Hindlimb muscle (tissue), 1 donor: ENCODE results near the gene PTGDS. TPM values are rescaled to one million over a fixed set of nuclear protein-coding genes. Genes with fewer than 3 reads are reported as not detected.

Experiments
- DNase-seq: peaks from one replicate; pipeline ENCODE4 v3.0.0-alpha.2; 2013
- polyA plus RNA-seq: library from polyadenylated mRNA; unstranded; fragments of 120-200 nt; gene quantifications from one replicate; pipeline ENCODE4 v1.2.1, GENCODE V29; 2013; ENCODE audit not compliant: insufficient read length

PTGDS gene
- polyA plus RNA-seq, 1 donor, result 24.2 TPM

- no peak for DNase-seq
Measured at GRCh38 chr9:136958898-136959850, 18.1 kb upstream of the PTGDS start.

- DNase-seq, result no peak
Measured at GRCh38 chr9:136960212-136960937, 16.9 kb upstream of the PTGDS start.

GRCh38 chr9:136960938-136961275 is 16.4 kb upstream of the PTGDS start:
- no peak for DNase-seq

GRCh38 chr9:136961279-136962065 is 15.8 kb upstream of the PTGDS start:
- no peak for DNase-seq

GRCh38 chr9:136962163-136962562 is 15.1 kb upstream of the PTGDS start:
- no peak for DNase-seq

- DNase-seq, result no peak
Measured at GRCh38 chr9:136962701-136963248, 14.5 kb upstream of the PTGDS start.

GRCh38 chr9:136963341-136963740 is 14.0 kb upstream of the PTGDS start:
- no peak for DNase-seq

- no peak for DNase-seq
Measured at GRCh38 chr9:136963751-136964150, 13.6 kb upstream of the PTGDS start.

GRCh38 chr9:136964171-136964689 is 13.1 kb upstream of the PTGDS start:
- DNase-seq, result no peak

- DNase-seq, result no peak
Measured at GRCh38 chr9:136964833-136965422, 12.4 kb upstream of the PTGDS start.

GRCh38 chr9:136965771-136966484 is 11.4 kb upstream of the PTGDS start:
- no peak for DNase-seq

- DNase-seq, result no peak
Measured at GRCh38 chr9:136968333-136969127, 8.8 kb upstream of the PTGDS start.

- DNase-seq, result no peak
Measured at GRCh38 chr9:136969150-136969549, 8.2 kb upstream of the PTGDS start.

- DNase-seq, result no peak
Measured at GRCh38 chr9:136969774-136970173, 7.5 kb upstream of the PTGDS start.

GRCh38 chr9:136970361-136970760 is 6.9 kb upstream of the PTGDS start:
- no peak for DNase-seq

GRCh38 chr9:136971746-136972145 is 5.6 kb upstream of the PTGDS start:
- no peak for DNase-seq

- DNase-seq, result no peak
Measured at GRCh38 chr9:136972335-136972734, 5.0 kb upstream of the PTGDS start.

- no peak for DNase-seq
Measured at GRCh38 chr9:136972743-136973142, 4.6 kb upstream of the PTGDS start.

GRCh38 chr9:136973618-136974617 is 3.4 kb upstream of the PTGDS start:
- no peak for DNase-seq
